BLaER1 treated with 17β-estradiol and CSF1 and Interleukin-3, amounts not matched to agents 10 nM and 100 nM (cell line): Measurements from ENCODE around the gene ZNF511.

ENCODE experiments used
- H3K27ac ChIP-seq, 11 experiments: shearing (Covaris generic); formaldehyde crosslinking; 2 replicates each; pipeline ENCODE4 v1.8.1; 2022
- H3K27me3 ChIP-seq, 11 experiments: shearing (Covaris generic); formaldehyde crosslinking; 2 replicates each; pipeline ENCODE4 v1.8.1; 2022
- H3K36me3 ChIP-seq, 11 experiments: shearing (Covaris generic); formaldehyde crosslinking; 2 replicates each; pipeline ENCODE4 v1.8.1; 2022
- H3K4me1 ChIP-seq, 10 experiments: shearing (Covaris generic); formaldehyde crosslinking; 2 replicates each; pipeline ENCODE4 v1.8.1; 2022
- H3K4me2 ChIP-seq, 11 experiments: shearing (Covaris generic); formaldehyde crosslinking; 2 replicates each; pipeline ENCODE4 v1.8.1; 2022
- H3K4me3 ChIP-seq, 10 experiments: shearing (Covaris generic); formaldehyde crosslinking; 2 replicates each; pipeline ENCODE4 v1.8.1; 2022
- H3K9ac ChIP-seq, 11 experiments: shearing (Covaris generic); formaldehyde crosslinking; 2 replicates each; pipeline ENCODE4 v1.8.1; 2022
- H3K9me3 ChIP-seq, 11 experiments: shearing (Covaris generic); formaldehyde crosslinking; replicated peaks in 1 of 11; 2 replicates each; pipeline ENCODE4 v1.8.1; 2022
- H4K20me1 ChIP-seq, 11 experiments: shearing (Covaris generic); formaldehyde crosslinking; 2 replicates each; pipeline ENCODE4 v1.8.1; 2022
- Cebpa-rat ChIP-seq, 11 experiments: shearing (Covaris generic); IDR thresholded peaks; 2 replicates each; pipeline ENCODE4 v1.8.1; 2022

Gene ZNF511

GRCh38 chr10:133358925-133359310, 50.2 kb downstream of the ZNF511 start:
- no peak overlapping the region for H3K9ac ChIP-seq
- no peaks in the 10 kb centered on the region for H3K9me3 ChIP-seq
- H4K20me1 ChIP-seq = peaks cover 6 to 31% (median 28%) of the 10 kb centered on the region in 11 experiments; a peak in 16 of 22 replicates
- peaks cover 49 to 54% (median 52%) of the 10 kb centered on the region in 10 experiments for H3K4me1 ChIP-seq
- H3K4me3 ChIP-seq = no peak overlapping the region
- H3K27ac ChIP-seq = no peak overlapping the region
- no peak overlapping the region for H3K4me2 ChIP-seq
- peaks cover 16 to 46% (median 34%) of the 10 kb centered on the region in 11 experiments for H3K36me3 ChIP-seq
- no peaks in the 10 kb centered on the region for H3K27me3 ChIP-seq
- TF ChIP-seq Cebpa-rat (IDR thresholded peaks at IDR 0.05) = no peak

- peaks cover 45 to 48% (median 47%) of the 10 kb centered on the region in 10 experiments for H3K4me1 ChIP-seq
- peaks cover 6 to 24% (median 21%) of the 10 kb centered on the region in 11 experiments; a peak in 16 of 22 replicates for H4K20me1 ChIP-seq
- no peaks in the 10 kb centered on the region for H3K27me3 ChIP-seq
- peaks cover 22 to 46% (median 36%) of the 10 kb centered on the region in 11 experiments for H3K36me3 ChIP-seq
- no peak overlapping the region for H3K4me2 ChIP-seq
- no peak overlapping the region for H3K27ac ChIP-seq
- H3K9ac ChIP-seq = no peak overlapping the region
- no peaks in the 10 kb centered on the region for H3K9me3 ChIP-seq
- TF ChIP-seq Cebpa-rat (IDR thresholded peaks at IDR 0.05) = no peak
- H3K4me3 ChIP-seq = no peak overlapping the region
Observed at GRCh38 chr10:133359554-133359971, 50.8 kb downstream of the ZNF511 start.

GRCh38 chr10:133359972-133360610, 51.4 kb downstream of the ZNF511 start:
- H3K9me3 ChIP-seq = no peaks in the 10 kb centered on the region
- no peak overlapping the region for H3K9ac ChIP-seq
- peaks cover 39 to 43% (median 42%) of the 10 kb centered on the region in 10 experiments for H3K4me1 ChIP-seq
- H3K27ac ChIP-seq = no peak overlapping the region
- H3K4me2 ChIP-seq = no peak overlapping the region
- H3K36me3 ChIP-seq = peaks cover 27 to 46% (median 36%) of the 10 kb centered on the region in 11 experiments
- H3K27me3 ChIP-seq = no peaks in the 10 kb centered on the region
- no peak overlapping the region for H3K4me3 ChIP-seq
- TF ChIP-seq Cebpa-rat (IDR thresholded peaks at IDR 0.05) = no peak
- H4K20me1 ChIP-seq = peaks cover 3 to 19% (median 17%) of the 10 kb centered on the region in 11 experiments; a peak in 16 of 22 replicates

DNA sequence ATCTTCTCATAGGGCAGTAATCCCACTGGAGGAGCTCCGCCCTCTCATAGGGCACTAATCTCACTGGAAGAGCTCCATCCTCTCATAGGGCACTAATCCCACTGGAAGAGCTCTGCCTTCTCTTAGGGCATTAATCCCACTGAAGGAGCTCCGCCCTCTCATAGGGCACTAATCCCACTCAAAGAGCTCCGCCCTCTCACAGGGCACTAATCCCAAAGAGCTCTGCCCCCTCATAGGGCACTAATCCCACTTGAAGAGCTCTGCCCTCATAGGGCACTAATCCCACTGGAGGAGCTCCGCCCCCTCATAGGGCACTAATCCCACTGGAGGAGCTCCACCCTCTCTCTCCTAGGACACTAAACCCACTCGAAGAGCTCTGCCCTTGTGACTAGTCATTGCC, 52.5 kb downstream of the ZNF511 start:
- no peak overlapping the region for H3K4me3 ChIP-seq
- H3K4me1 ChIP-seq = peaks cover 28 to 32% (median 30%) of the 10 kb centered on the region in 10 experiments
- TF ChIP-seq Cebpa-rat (IDR thresholded peaks at IDR 0.05) = no peak
- no peaks in the 10 kb centered on the region for H3K27me3 ChIP-seq
- H3K9me3 ChIP-seq = no peaks in the 10 kb centered on the region
- peak overlapping the region in 9 of 11 experiments; percentile 2 to 50 (median 25); a peak in 9 of 22 replicates for H3K27ac ChIP-seq
- H3K9ac ChIP-seq = peak overlapping the region in 3 of 11 experiments; percentile 17 to 47 (median 39); a peak in 1 of 22 replicates
- peaks cover 34 to 46% (median 43%) of the 10 kb centered on the region in 11 experiments for H3K36me3 ChIP-seq
- peak overlapping the region; percentile 54 to 77 (median 60) for H3K4me2 ChIP-seq
- H4K20me1 ChIP-seq = peaks cover 0 to 14% (median 5%) of the 10 kb centered on the region in 11 experiments; a peak in 12 of 22 replicates

DNA sequence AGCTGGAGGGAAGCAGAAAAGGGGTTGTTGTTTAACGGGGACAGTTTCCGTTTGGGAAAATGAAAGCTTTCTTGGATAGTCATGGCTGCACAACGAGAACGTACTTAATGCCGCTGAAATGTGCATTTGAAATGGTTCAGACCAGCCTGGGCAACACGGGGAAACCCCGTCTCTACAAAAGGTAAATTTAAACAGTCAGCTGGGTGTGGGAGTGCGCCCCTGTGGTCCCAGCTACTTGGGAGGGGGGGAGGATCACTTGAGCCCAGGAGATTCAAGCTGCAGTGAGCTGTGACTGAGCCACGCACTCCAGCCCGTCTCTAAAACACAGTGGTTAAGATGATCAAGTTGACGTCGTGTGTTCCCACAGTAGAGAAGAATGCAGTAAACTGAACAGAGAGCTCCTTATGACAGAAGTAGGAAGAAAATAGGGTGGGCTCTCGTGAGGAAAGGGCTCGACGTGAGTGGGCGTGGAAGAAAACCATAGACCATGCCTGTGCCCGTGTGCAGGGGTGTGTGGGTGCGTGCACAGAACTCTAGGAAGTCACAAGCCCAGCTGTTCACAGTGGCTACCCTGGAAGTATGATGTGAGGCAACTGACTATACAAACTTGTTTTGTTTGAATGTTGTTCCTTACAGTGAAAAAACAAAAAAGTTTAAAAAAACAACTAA, 53.2 kb downstream of the ZNF511 start:
- peaks cover 0 to 8% (median 0%) of the 10 kb centered on the region in 11 experiments; a peak in 4 of 22 replicates for H4K20me1 ChIP-seq
- H3K27me3 ChIP-seq = no peaks in the 10 kb centered on the region
- H3K4me3 ChIP-seq = no peak overlapping the region
- H3K9me3 ChIP-seq = no peaks in the 10 kb centered on the region
- H3K36me3 ChIP-seq = peaks cover 41 to 52% (median 49%) of the 10 kb centered on the region in 11 experiments
- H3K4me1 ChIP-seq = peaks cover 22 to 25% (median 24%) of the 10 kb centered on the region in 10 experiments
- TF ChIP-seq Cebpa-rat (IDR thresholded peaks at IDR 0.05) = no peak
- peak overlapping the region in 9 of 11 experiments; percentile 2 to 50 (median 25); a peak in 12 of 22 replicates for H3K27ac ChIP-seq
- H3K4me2 ChIP-seq = peak overlapping the region; percentile 54 to 77 (median 60)
- peak overlapping the region in 6 of 11 experiments; percentile 1 to 47 (median 20); a peak in 7 of 22 replicates for H3K9ac ChIP-seq
